Measurements from ENCODE around the gene EVI5L. TPM values are rescaled to one million over a fixed set of nuclear protein-coding genes. Genes with fewer than 3 reads are reported as not detected.

Gene EVI5L
- total and polyA plus RNA-seq, 2 of the 8 experiments (the other 6 are each of a cell fraction or from before 2014, with no cell fraction given): 7.2 to 11.0 TPM

DNA sequence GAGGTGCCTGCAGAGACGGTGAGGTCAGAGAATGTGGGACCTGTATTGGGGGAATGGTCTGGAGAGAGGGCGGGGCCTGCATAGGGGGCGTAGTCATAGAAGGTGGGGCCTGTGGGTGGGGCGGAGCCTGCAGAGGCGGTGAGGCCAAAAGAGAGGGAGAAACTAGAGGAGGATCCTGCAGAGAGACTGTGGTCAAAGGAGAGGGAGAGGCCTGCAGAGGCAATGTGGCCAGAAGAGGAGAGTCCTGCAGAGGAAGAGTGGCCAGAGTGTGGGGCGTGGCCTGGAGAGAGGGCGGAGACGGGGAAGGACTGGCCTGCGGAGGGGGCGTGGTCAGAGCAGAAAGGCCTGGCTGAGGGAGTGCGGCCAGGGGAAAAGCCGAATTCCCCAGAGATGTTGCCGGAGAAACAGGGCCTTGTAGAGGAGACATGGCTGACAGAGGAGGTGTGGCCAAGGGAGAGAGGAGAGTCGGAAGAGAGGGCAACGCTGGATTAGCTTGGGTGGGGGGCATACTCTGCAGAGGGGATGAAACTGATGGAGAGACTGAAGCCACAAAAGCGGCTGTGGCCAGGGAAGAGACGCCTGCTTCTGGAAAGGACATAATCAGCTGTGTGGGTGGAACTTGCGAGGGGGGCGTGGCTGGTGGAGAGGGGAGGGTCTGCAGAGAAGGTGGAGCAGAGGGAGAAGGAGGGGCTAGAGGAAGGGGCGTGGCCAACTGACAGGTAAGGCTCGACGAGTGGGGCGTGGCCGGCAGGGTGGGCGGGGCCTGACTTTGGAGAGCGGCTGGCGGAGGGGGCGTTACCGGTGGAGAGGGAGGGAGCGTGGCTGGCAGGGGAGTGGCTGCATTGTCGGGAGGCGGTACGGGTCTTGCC is 41.7 kb downstream of the EVI5L start:
- Histone ChIP-seq H4K20me1 (replicated peaks in 1 of 2; ENCODE audit: control insufficient read depth in 1 of 2, insufficient read depth in 2 of 2, low read length in 2 of 2) (peaks cover 4% of the 10 kb centered on the region in 2 experiments), H3K9ac (replicated peaks in 1 of 4; ENCODE audit: extremely low read depth in 1 of 4, low read depth in 3 of 4, low read length in 3 of 4) (peak overlapping the region in 1 of 4 experiments; percentile 6; a peak in 1 of 7 replicates), H2AK5ac (ENCODE audit: low read depth, low read length) (no peak overlapping the region), H2BK20ac (ENCODE audit: low read length) (no peak overlapping the region), H3K79me2 (ENCODE audit: control insufficient read depth in 1 of 2, insufficient read depth in 2 of 2, low read length in 2 of 2) (no peaks in the 10 kb centered on the region), H3K14ac (ENCODE audit: insufficient read length) (no peak overlapping the region), H3K56ac (replicated peaks; ENCODE audit: insufficient read length, low read depth, low read length) (no peak overlapping the region), H3K79me1 (ENCODE audit: low read depth, low read length) (no peaks in the 10 kb centered on the region; the same call in 1 of the 2 replicates), H3K9me3 (ENCODE audit: insufficient read depth in 2 of 2, low read depth in 1 of 2, low read length in 1 of 2) (no peaks in the 10 kb centered on the region), H3K4me1 (replicated peaks in 1 of 4; ENCODE audit: control insufficient read depth in 3 of 4, insufficient read depth in 4 of 4, low read length in 3 of 4) (peaks cover 0 to 21% (median 16%) of the 10 kb centered on the region in 4 experiments; a peak in 5 of 7 replicates), H2BK15ac (ENCODE audit: low read length) (no peak overlapping the region), H2BK5ac (ENCODE audit: low read depth, low read length) (peak overlapping the region; percentile 4; the same call in 1 of the 2 replicates), H4K5ac (ENCODE audit: insufficient read length, low read depth, low read length) (no peak overlapping the region), H3K18ac (ENCODE audit: extremely low read depth, low read length) (peak overlapping the region; percentile 79), H4K8ac (ENCODE audit: extremely low read depth, insufficient read depth, low read length) (0 out of 2 replicates have a peak overlapping the region, but pooled peaks have one; percentile 36), H3K23ac (ENCODE audit: insufficient read length) (no peak overlapping the region), H3K27ac (ENCODE audit: low read depth, low read length) (peak overlapping the region; percentile 82), H3K23me2 (ENCODE audit: low read depth, low read length) (peaks cover 16% of the 10 kb centered on the region), H3K4ac (replicated peaks; ENCODE audit: insufficient read length, low read depth, low read length) (no peak overlapping the region), H3K4me2 (ENCODE audit: insufficient read depth in 1 of 2, low read depth in 2 of 2, low read length in 2 of 2) (peak overlapping the region; percentile 60 to 89), H3K4me3 (ENCODE audit: extremely low read depth in 1 of 4, insufficient read depth in 2 of 4, low read depth in 3 of 4, low read length in 4 of 4) (peak overlapping the region in 1 of 4 experiments; percentile 98; a peak in 2 of 8 replicates), H2BK120ac (replicated peaks; ENCODE audit: low read depth, low read length) (no peak overlapping the region), H3K36me3 (ENCODE audit: control insufficient read depth in 2 of 4, insufficient read depth in 4 of 4, low read length in 3 of 4) (no peaks in the 10 kb centered on the region), H2BK12ac (ENCODE audit: low read depth, low read length) (no peak overlapping the region), H2AFZ (ENCODE audit: low read length) (no peak overlapping the region), H3K27me3 (replicated peaks in 1 of 4; ENCODE audit: control insufficient read depth in 3 of 4, extremely low read depth in 1 of 4, insufficient read depth in 3 of 4, low read length in 3 of 4) (peaks cover 0 to 16% (median 9%) of the 10 kb centered on the region in 4 experiments; a peak in 4 of 7 replicates), H4K91ac (replicated peaks; ENCODE audit: insufficient read length, low read length) (no peak overlapping the region)
- CTCF ChIA-PET (ENCODE audit: partially characterized antibody): interaction anchor here (0.9 to 1.4 kb wide), 6 partner anchors 10 to 45 kb away, joined by 3 to 4 read pairs (median 4); no protein-coding TSS in a partner anchor
- FAIRE-seq (peak; percentile 89), DNase-seq (ENCODE audit: low read depth in 1 of 2, low spot score in 2 of 2) (peak; percentile 96 to 100)
- WGBS, 2 experiments (ENCODE audit: extremely low coverage in 1 of 2, insufficient coverage in 1 of 2, insufficient read length in 1 of 2, insufficient replicate concordance in 2 of 2, low coverage in 1 of 2, low lambda C conversion rate in 2 of 2, missing lambda C conversion rate in 1 of 2): 32% methylated on average over 26 of the region's 33 CpGs; no CpG with 5 or more reads in 1 of the 2 experiments
- POLR2A ChIA-PET (ENCODE audit: partially characterized antibody): interaction anchor here (0.6 to 3.4 kb wide), 8 partner anchors 10 to 671 kb away, joined by 3 to 20 read pairs (median 3); partner anchors contain the start of gene MAP2K7
- TF ChIP-seq CREB1 (IDR thresholded peaks at IDR 0.05) (peak; percentile 64; the same call in 1 of the 2 replicates), JUND (IDR thresholded peaks at IDR 0.05; ENCODE audit: low read length) (no peak), CHD1 (IDR thresholded peaks at IDR 0.05; ENCODE audit: low read depth, low read length) (no peak), RBBP5 (IDR thresholded peaks at IDR 0.05; ENCODE audit: borderline replicate concordance, low read depth, low read length) (0 out of 2 replicates have a peak, but pooled peaks have one; percentile 17), CTBP2 (IDR thresholded peaks at IDR 0.05; ENCODE audit: borderline replicate concordance, insufficient read depth, insufficient read length, low read length) (no peak), HDAC6 (IDR thresholded peaks at IDR 0.05; ENCODE audit: low read depth, low read length) (no peak), POLR2A (IDR thresholded peaks at IDR 0.05; ENCODE audit: control extremely low read depth in 1 of 2, low read depth in 2 of 2, low read length in 2 of 2) (peak in 1 of 2 experiments; percentile 12; a peak in 1 of 3 replicates), SP4 (IDR thresholded peaks at IDR 0.05; ENCODE audit: low read length) (peak; percentile 86; the same call in 1 of the 2 replicates), SP1 (IDR thresholded peaks at IDR 0.05; ENCODE audit: low read depth, low read length) (peak; percentile 70; the same call in 1 of the 2 replicates)
- TF ChIP-seq, protein P1, sequence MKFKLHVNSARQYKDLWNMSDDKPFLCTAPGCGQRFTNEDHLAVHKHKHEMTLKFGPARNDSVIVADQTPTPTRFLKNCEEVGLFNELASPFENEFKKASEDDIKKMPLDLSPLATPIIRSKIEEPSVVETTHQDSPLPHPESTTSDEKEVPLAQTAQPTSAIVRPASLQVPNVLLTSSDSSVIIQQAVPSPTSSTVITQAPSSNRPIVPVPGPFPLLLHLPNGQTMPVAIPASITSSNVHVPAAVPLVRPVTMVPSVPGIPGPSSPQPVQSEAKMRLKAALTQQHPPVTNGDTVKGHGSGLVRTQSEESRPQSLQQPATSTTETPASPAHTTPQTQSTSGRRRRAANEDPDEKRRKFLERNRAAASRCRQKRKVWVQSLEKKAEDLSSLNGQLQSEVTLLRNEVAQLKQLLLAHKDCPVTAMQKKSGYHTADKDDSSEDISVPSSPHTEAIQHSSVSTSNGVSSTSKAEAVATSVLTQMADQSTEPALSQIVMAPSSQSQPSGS (IDR thresholded peaks at IDR 0.05; ENCODE audit: low read length): no peak
